GM23248 (cell line): ENCODE data around the gene ATP6V0D1.

Source experiments
- EZH2 ChIP-seq: fragments of 200-600 bp; sonication (generic); IDR thresholded peaks from 2 replicates; pipeline ENCODE4 v1.6.1; 2018; ENCODE audit warnings: antibody characterized with exemption, mild to moderate bottlenecking; ENCODE audit not compliant: insufficient read depth, poor library complexity, severe bottlenecking
- EZH2phosphoT487 ChIP-seq: fragments of 200-600 bp; sonication (generic); IDR thresholded peaks from 2 replicates; pipeline ENCODE4 v1.6.1; 2018; ENCODE audit warnings: antibody characterized with exemption, moderate library complexity, mild to moderate bottlenecking, low read depth; ENCODE audit not compliant: insufficient read depth

GRCh38 chr16:67398546-67399217 lies 82.3 kb downstream of the ATP6V0D1 start:
- TF ChIP-seq EZH2phosphoT487: no peak
- no peak for TF ChIP-seq EZH2
